Measurements from ENCODE around the gene C1QTNF8. TPM values are rescaled to one million over a fixed set of nuclear protein-coding genes. Genes with fewer than 3 reads are reported as not detected.

C1QTNF8 gene
- total RNA-seq = not detected

DNA sequence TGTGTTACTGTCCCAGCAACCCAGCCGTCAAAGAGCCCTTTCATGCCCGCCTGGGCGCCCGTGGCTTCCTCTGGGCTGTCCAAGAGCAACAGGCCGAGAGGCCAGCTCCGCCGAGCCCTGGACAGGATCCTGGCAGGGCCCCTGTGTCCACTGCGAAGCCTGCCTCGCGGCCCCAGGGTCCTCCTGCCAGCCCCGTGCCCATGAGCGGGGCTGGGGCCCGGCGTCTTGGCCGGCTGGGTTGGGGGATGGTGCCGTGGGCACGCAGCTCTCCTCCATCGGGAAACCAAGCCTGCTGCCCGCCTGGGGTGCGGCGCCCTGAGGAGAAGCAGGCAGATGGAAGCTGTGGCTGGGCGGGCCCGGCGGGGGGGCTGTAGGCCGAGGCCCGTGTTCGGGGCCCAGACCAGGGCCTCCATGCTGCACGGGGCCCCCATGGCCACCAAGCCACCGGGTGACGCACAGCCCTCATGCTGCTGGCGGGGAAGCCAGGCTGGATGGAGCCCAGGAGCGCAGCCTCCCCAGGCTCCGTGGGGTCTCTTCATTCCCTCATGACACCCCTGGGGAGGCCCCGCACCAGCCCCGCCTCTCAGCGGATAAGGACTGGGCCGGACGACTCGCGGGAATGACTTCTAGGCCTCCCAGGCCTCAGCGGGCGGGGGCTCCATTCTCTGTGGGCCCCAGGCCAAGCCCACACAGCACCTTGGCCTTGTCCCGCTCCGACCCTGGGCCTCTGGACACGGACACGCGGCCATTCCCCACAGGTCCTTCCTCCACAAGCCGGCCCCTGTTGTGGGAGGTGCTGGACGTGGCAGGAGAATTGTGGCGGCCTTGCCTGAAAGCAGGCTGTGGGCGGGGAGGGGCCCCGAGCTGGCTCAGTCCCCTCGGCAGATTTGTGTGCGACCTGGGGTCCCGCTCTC lies at the start of gene C1QTNF8:
Gene C1QTNF8 (minus strand): TSS at position 76 of the 914 bp plus-strand sequence. CDS start 1,322 bp downstream, outside the sequence.
- Mint-ChIP-seq H3K9me3 (peaks cover 6% of the 10 kb centered on the region), H3K36me3 (ENCODE audit: low read depth) (no peaks in the 10 kb centered on the region), H3K4me1 (no peaks in the 10 kb centered on the region), H3K27ac (no peak within 1 kb of the TSS), H3K27me3 (no peaks in the 10 kb centered on the region), H3K4me3 (no peak within 1 kb of the TSS)
- CTCF ChIA-PET = no interaction called here
- no peak for DNase-seq
- POLR2A ChIA-PET = no interaction called here

- Mint-ChIP-seq H3K9me3 (peaks cover 3% of the 10 kb centered on the region), H3K27ac (no peak overlapping the region), H3K36me3 (ENCODE audit: low read depth) (no peaks in the 10 kb centered on the region), H3K4me3 (no peak overlapping the region), H3K27me3 (no peaks in the 10 kb centered on the region), H3K4me1 (no peaks in the 10 kb centered on the region)
- ChIA-PET POLR2A (no interaction called here), CTCF (no interaction called here)
- no peak for DNase-seq
Measured at GRCh38 chr16:1145383-1146100, 49.5 kb upstream of the C1QTNF8 start.

DNA sequence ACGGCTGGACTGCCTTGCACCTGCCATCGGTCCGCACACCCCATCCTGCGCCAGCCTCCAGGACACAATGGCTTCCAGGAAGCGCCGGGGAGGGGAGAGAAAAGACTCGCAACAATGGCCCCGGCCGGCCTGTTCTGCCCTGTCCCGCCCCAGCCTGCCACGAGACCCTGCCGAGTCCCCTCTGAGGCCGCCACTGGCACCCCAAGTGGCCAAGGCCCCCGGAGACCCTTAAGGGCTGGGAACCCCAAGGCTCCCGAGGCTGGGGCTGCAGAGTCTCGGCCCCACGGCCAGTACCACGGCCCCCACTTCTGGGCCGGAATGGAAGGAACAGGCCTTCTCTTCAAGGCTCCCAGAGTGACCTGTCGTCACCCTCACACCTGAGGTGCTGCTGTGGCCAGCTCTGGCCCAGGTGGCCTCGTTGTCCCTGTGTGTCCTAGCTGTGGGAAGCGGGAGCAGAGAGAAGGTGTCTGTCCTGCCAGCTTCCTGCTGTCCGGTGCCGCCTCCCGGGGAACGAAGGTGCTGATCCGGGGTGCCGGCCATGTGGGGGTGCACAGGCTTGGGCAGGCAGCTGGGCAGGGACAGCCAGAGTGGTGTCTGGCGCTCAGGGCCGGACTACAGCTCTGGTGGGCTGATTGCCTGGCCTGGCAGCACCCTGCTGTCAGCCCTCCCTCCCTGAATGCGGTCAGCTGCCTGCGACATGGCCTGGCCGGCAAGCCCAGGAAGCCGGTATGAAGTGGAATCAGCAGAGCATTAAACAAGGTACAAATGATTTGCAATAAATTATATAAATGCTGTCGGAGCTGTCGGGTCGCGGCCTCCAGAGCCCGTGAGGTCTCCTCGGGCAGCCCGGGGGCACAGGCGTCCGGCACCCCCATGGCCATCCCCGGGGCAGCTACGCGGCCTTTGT lies 48.7 kb upstream of the C1QTNF8 start:
- H3K27me3 Mint-ChIP-seq = no peaks in the 10 kb centered on the region
- H3K4me3 Mint-ChIP-seq = no peak overlapping the region
- no peaks in the 10 kb centered on the region for H3K36me3 Mint-ChIP-seq (ENCODE audit: low read depth)
- no peak for DNase-seq
- H3K9me3 Mint-ChIP-seq = peaks cover 3% of the 10 kb centered on the region
- no peaks in the 10 kb centered on the region for H3K4me1 Mint-ChIP-seq
- ChIA-PET POLR2A (no interaction called here), CTCF (no interaction called here)
- H3K27ac Mint-ChIP-seq = no peak overlapping the region

DNA sequence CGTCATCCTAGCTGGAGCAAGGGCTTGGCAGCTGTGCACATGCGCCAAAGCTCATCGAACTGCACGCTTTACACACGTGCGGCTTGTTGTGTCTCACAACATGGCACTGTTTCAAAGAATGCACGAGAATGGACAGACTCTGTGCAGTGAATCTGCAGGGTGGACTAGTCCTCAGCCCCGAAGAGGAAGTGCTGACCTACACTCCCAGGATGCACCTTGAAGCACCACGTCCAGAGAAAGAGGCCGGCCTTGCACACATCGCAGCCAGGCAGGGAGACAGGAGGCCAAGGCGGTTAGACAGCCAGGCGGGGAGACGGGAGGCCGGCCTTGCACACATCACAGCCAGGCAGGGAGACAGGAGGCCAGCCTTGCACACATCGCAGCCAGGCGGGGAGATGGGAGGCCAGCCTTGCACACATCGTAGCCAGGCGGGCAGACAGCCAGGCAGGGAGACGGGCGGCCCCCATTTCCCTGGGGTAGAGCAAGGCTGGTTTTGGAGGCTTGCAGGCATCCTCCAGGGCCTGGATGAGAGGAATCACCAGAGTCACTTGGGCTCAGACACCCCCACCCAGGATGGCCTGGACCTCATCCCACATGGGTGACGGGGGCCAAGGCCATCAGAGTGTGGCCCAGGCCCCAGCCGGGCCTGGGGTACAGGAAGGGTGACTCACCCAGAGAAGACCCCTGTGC lies 47.9 kb upstream of the C1QTNF8 start:
- DNase-seq = no peak
- H3K27ac Mint-ChIP-seq = no peak overlapping the region
- ChIA-PET CTCF (no interaction called here), POLR2A (no interaction called here)
- H3K27me3 Mint-ChIP-seq = no peaks in the 10 kb centered on the region
- H3K4me3 Mint-ChIP-seq = no peak overlapping the region
- no peaks in the 10 kb centered on the region for H3K4me1 Mint-ChIP-seq
- no peaks in the 10 kb centered on the region for H3K36me3 Mint-ChIP-seq (ENCODE audit: low read depth)
- H3K9me3 Mint-ChIP-seq = peaks cover 3% of the 10 kb centered on the region

GRCh38 chr16:1142911-1143310 lies 46.9 kb upstream of the C1QTNF8 start:
- Mint-ChIP-seq H3K27me3 (no peaks in the 10 kb centered on the region), H3K36me3 (ENCODE audit: low read depth) (no peaks in the 10 kb centered on the region), H3K27ac (no peak overlapping the region), H3K9me3 (peaks cover 3% of the 10 kb centered on the region), H3K4me1 (no peaks in the 10 kb centered on the region), H3K4me3 (no peak overlapping the region)
- CTCF ChIA-PET = interaction anchor here (0.7 kb wide), 1 partner anchor 402 kb away, joined by 3 read pairs; no protein-coding TSS in a partner anchor
- DNase-seq = no peak
- POLR2A ChIA-PET = no interaction called here

GRCh38 chr16:1141716-1142115 lies 45.7 kb upstream of the C1QTNF8 start:
- H3K4me1 Mint-ChIP-seq = no peaks in the 10 kb centered on the region
- H3K4me3 Mint-ChIP-seq = no peak overlapping the region
- H3K9me3 Mint-ChIP-seq = no peaks in the 10 kb centered on the region
- no peak overlapping the region for H3K27ac Mint-ChIP-seq
- no peaks in the 10 kb centered on the region for H3K36me3 Mint-ChIP-seq (ENCODE audit: low read depth)
- CTCF ChIA-PET = no interaction called here
- no peaks in the 10 kb centered on the region for H3K27me3 Mint-ChIP-seq
- POLR2A ChIA-PET = no interaction called here
- no peak for DNase-seq

- H3K9me3 Mint-ChIP-seq = no peaks in the 10 kb centered on the region
- no peaks in the 10 kb centered on the region for H3K4me1 Mint-ChIP-seq
- DNase-seq = no peak
- no peak overlapping the region for H3K27ac Mint-ChIP-seq
- CTCF ChIA-PET = no interaction called here
- H3K36me3 Mint-ChIP-seq (ENCODE audit: low read depth) = no peaks in the 10 kb centered on the region
- H3K27me3 Mint-ChIP-seq = no peaks in the 10 kb centered on the region
- no peak overlapping the region for H3K4me3 Mint-ChIP-seq
- POLR2A ChIA-PET = no interaction called here
Measured at GRCh38 chr16:1141191-1141590, 45.1 kb upstream of the C1QTNF8 start.

GRCh38 chr16:1140582-1141162 lies 44.6 kb upstream of the C1QTNF8 start:
- ChIA-PET CTCF (no interaction called here), POLR2A (no interaction called here)
- no peak overlapping the region for H3K4me3 Mint-ChIP-seq
- H3K36me3 Mint-ChIP-seq (ENCODE audit: low read depth) = no peaks in the 10 kb centered on the region
- DNase-seq = no peak
- H3K9me3 Mint-ChIP-seq = no peaks in the 10 kb centered on the region
- no peaks in the 10 kb centered on the region for H3K4me1 Mint-ChIP-seq
- no peaks in the 10 kb centered on the region for H3K27me3 Mint-ChIP-seq
- no peak overlapping the region for H3K27ac Mint-ChIP-seq

GRCh38 chr16:1137604-1138003 lies 41.6 kb upstream of the C1QTNF8 start:
- Mint-ChIP-seq H3K9me3 (no peaks in the 10 kb centered on the region), H3K4me3 (no peak overlapping the region), H3K4me1 (no peaks in the 10 kb centered on the region), H3K27ac (no peak overlapping the region), H3K36me3 (ENCODE audit: low read depth) (no peaks in the 10 kb centered on the region), H3K27me3 (no peaks in the 10 kb centered on the region)
- no peak for DNase-seq
- ChIA-PET POLR2A (no interaction called here), CTCF (no interaction called here)

DNA sequence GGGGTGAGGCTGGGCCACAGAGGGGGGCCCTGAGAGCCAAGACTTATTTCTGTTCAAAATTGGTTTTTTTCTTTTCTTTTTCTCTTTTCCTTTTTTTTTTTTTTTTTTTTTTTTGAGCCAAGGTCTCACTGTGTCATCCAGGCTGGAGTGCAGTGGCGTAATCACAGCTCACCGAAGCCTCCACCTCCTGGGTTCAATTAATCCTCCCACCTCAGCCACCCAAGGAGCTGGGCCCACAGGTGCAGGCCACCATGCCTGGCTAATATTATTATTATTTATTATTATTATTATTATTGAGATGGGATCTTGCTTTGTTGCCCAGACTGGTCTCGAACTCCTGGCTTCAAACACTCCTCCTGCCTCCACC lies 39.4 kb upstream of the C1QTNF8 start:
- ChIA-PET POLR2A (no interaction called here), CTCF (no interaction called here)
- Mint-ChIP-seq H3K4me3 (no peak overlapping the region), H3K27me3 (no peaks in the 10 kb centered on the region), H3K36me3 (ENCODE audit: low read depth) (no peaks in the 10 kb centered on the region), H3K27ac (no peak overlapping the region), H3K9me3 (no peaks in the 10 kb centered on the region), H3K4me1 (no peaks in the 10 kb centered on the region)
- no peak for DNase-seq

- H3K36me3 Mint-ChIP-seq (ENCODE audit: low read depth) = no peaks in the 10 kb centered on the region
- H3K4me3 Mint-ChIP-seq = no peak overlapping the region
- no peaks in the 10 kb centered on the region for H3K27me3 Mint-ChIP-seq
- no peaks in the 10 kb centered on the region for H3K4me1 Mint-ChIP-seq
- POLR2A ChIA-PET = no interaction called here
- no peaks in the 10 kb centered on the region for H3K9me3 Mint-ChIP-seq
- CTCF ChIA-PET = no interaction called here
- no peak for DNase-seq
- no peak overlapping the region for H3K27ac Mint-ChIP-seq
Measured at GRCh38 chr16:1134776-1135458, 38.9 kb upstream of the C1QTNF8 start.
